ENCODE data around the gene ADRM1. TPM values are rescaled to one million over a fixed set of nuclear protein-coding genes. Genes with fewer than 3 reads are reported as not detected.

ADRM1 gene
- total RNA-seq, 2 donors from 2014 or later: 70.5 to 109 TPM

DNA sequence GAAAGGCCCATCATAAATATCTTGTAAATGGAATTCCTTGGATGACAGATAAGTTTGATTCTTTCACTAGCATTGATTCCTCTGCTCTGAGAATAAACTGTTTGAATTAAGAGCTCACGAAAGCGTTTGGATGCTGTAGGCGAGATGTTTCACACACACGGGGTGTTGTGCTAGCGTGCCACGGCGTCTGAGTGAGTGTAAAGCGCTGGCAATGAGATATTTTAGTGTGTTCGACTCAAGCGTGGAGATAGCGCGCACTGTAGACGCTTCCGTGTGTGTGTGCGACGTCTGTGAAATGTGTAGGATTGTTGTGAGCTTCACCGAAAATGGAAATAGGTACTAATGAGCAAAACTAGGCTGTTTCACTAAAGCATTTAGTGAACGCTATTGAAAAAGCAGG, 29.4 kb upstream of the ADRM1 start:
- Histone ChIP-seq H3K27ac (no peak overlapping the region), H3K4me1 (no peaks in the 10 kb centered on the region), H3K4me3 (no peak overlapping the region), H3K9me3 (no peaks in the 10 kb centered on the region), H3K9ac (ENCODE audit: low read depth in 2 of 2, low read length in 2 of 2) (no peak overlapping the region), H3K36me3 (peaks cover 14% of the 10 kb centered on the region), H3K27me3 (no peaks in the 10 kb centered on the region)
- TF ChIP-seq, protein P1, sequence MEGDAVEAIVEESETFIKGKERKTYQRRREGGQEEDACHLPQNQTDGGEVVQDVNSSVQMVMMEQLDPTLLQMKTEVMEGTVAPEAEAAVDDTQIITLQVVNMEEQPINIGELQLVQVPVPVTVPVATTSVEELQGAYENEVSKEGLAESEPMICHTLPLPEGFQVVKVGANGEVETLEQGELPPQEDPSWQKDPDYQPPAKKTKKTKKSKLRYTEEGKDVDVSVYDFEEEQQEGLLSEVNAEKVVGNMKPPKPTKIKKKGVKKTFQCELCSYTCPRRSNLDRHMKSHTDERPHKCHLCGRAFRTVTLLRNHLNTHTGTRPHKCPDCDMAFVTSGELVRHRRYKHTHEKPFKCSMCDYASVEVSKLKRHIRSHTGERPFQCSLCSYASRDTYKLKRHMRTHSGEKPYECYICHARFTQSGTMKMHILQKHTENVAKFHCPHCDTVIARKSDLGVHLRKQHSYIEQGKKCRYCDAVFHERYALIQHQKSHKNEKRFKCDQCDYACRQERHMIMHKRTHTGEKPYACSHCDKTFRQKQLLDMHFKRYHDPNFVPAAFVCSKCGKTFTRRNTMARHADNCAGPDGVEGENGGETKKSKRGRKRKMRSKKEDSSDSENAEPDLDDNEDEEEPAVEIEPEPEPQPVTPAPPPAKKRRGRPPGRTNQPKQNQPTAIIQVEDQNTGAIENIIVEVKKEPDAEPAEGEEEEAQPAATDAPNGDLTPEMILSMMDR (IDR thresholded peaks at IDR 0.05): no peak
- DNase-seq: no peak
- intact Hi-C loops (cut with DNase I): no loop called here

DNA sequence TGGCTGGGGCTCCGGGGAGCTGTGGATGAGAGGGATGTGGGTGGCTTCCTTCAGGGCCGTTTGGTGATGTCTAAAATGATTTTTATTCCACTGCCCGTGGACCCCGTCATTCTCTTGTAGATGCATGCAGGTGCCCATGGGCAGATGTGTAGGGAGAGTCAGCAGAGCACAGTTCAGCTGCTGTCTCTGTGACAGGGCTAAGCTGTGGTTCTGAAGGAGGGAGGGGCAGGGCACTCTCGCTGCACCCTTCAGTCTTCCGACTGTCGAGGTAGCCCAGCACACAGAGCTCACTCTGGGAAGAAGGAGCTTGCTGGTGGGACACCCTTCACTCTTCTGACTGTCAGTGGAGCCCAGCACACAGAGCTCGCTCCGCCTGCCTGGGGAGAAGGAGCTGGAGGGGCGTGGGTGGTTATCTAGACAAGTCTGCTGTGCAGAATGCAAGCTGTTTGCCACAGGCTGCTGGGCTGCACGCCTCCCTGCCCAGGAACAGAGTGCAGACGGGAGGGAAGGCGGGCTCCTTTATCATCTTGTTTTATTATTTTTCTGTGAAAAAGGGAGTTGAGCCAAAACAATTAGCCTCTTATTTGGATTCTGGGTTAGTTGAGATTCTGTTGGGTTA, 28.4 kb upstream of the ADRM1 start:
- Histone ChIP-seq H3K4me3 (no peak overlapping the region), H3K36me3 (peaks cover 14% of the 10 kb centered on the region), H3K9me3 (no peaks in the 10 kb centered on the region), H3K27me3 (no peaks in the 10 kb centered on the region), H3K27ac (no peak overlapping the region), H3K4me1 (no peaks in the 10 kb centered on the region), H3K9ac (ENCODE audit: low read depth in 2 of 2, low read length in 2 of 2) (no peak overlapping the region)
- intact Hi-C loops (cut with DNase I): no loop called here
- no peak for DNase-seq
- TF ChIP-seq, protein P1 (IDR thresholded peaks at IDR 0.05): no peak

DNA sequence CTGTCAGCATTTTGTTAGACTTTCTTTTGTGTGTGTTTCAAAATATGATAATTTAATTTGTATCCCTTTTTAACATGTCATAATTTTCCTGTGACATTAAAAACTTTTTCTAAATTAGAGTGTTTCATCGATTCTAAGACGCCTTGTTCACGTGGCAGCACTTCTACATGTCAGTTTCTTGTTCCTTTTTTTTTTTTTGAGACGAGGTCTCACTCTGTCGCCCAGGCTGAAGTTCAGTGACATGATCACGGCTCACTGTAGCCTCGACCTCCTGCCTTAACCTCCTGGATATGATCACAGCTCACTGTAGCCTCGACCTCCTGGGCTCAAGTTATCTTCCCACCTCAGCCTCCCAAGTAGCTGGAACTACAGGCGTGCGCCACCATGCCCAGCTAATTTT, 27.6 kb upstream of the ADRM1 start:
- H3K27ac ChIP-seq: no peak overlapping the region
- DNase-seq: no peak
- no peak overlapping the region for H3K4me3 ChIP-seq
- intact Hi-C loops (cut with DNase I): no loop called here
- no peaks in the 10 kb centered on the region for H3K4me1 ChIP-seq
- TF ChIP-seq, protein P1 (IDR thresholded peaks at IDR 0.05): no peak
- no peak overlapping the region for H3K9ac ChIP-seq (ENCODE audit: low read depth in 2 of 2, low read length in 2 of 2)
- no peaks in the 10 kb centered on the region for H3K27me3 ChIP-seq
- H3K36me3 ChIP-seq: peaks cover 14% of the 10 kb centered on the region
- no peaks in the 10 kb centered on the region for H3K9me3 ChIP-seq

DNA sequence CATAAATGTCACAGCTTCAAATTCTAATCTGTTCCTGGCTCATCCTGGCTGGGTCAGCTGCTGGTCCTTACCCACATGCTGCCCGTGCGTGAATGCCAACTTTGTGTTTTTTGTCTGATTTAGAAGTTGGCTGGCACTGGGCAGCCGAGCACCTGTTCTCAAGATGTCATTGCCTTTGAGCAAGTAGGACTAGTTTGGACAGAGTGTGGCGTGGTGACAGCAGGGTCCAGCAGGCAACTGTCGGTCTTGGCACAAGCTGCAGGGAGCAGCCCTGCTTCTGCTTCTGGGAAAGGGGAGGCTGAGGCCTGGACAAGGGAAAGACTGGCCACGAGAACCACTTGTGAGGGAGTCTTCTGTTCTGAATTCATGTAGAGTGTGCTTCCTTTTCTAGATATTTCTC, 26.4 kb upstream of the ADRM1 start:
- H3K4me3 ChIP-seq: no peak overlapping the region
- TF ChIP-seq, protein P1 (IDR thresholded peaks at IDR 0.05): no peak
- peaks cover 14% of the 10 kb centered on the region for H3K36me3 ChIP-seq
- no peaks in the 10 kb centered on the region for H3K27me3 ChIP-seq
- intact Hi-C loops (cut with DNase I): no loop called here
- H3K9me3 ChIP-seq: no peaks in the 10 kb centered on the region
- no peak overlapping the region for H3K27ac ChIP-seq
- no peak overlapping the region for H3K9ac ChIP-seq (ENCODE audit: low read depth in 2 of 2, low read length in 2 of 2)
- H3K4me1 ChIP-seq: no peaks in the 10 kb centered on the region
- no peak for DNase-seq

DNA sequence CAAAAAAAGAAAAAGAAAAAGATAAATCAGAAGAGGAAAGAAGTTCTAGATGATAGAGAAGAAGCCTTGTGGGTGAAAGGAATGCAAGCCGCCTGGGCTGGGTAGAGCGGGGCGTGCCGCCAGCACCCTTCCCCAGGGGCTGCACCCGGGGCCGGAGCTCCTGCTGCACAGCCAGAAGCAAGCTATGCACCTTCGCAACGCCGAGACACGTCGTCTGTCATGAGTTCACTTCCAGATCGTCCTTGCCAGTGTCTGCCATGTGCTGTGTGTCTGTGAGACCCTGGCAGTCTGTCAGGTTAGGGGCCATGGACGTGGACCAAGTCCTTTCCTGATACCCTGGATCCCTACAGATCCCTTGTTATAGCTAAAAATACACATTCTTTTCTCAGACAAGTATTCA, 25.5 kb upstream of the ADRM1 start:
- Histone ChIP-seq H3K27me3 (no peaks in the 10 kb centered on the region), H3K9ac (ENCODE audit: low read depth in 2 of 2, low read length in 2 of 2) (no peak overlapping the region), H3K27ac (no peak overlapping the region), H3K4me1 (no peaks in the 10 kb centered on the region), H3K9me3 (no peaks in the 10 kb centered on the region), H3K36me3 (peaks cover 11% of the 10 kb centered on the region), H3K4me3 (no peak overlapping the region)
- intact Hi-C loops (cut with DNase I): no loop called here
- TF ChIP-seq, protein P1 (IDR thresholded peaks at IDR 0.05): no peak
- no peak for DNase-seq

Data from colonic mucosa (tissue), 4 donors.